Fibroblast of the aortic adventitia (primary cell): ENCODE measurements around the gene GPR39. TPM values are rescaled to one million over a fixed set of nuclear protein-coding genes. Genes with fewer than 3 reads are reported as not detected.
A peak's percentile ranks its signal among the peaks of the same experiment; 100 is the strongest.

Experiments
- DNase-seq: peaks from one replicate; pipeline ENCODE4 v3.0.0-alpha.2; 2010; ENCODE audit warnings: low read depth
- H3K4me3 ChIP-seq: 2 replicates; pipeline ENCODE4 v1.5.1; 2011; ENCODE audit warnings: low read depth, mild to moderate bottlenecking, control low read depth, low read length, moderate library complexity
- CTCF ChIP-seq: IDR thresholded peaks from 2 replicates; pipeline ENCODE4 v1.5.1; 2011; ENCODE audit warnings: mild to moderate bottlenecking, low read length, control low read depth, inconsistent platforms; ENCODE audit not compliant: insufficient read depth
- total RNA-seq: library from RNA; depleted of rRNA; stranded (reverse); fragments of >200 nt; gene quantifications from 2 replicates; pipeline ENCODE4 v1.2.3, GENCODE V29; 2012; ENCODE audit warnings: low replicate concordance

GPR39 gene
- total RNA-seq, 1 donor = 12.7 TPM

- no peak overlapping the region for H3K4me3 ChIP-seq
- no peak for TF ChIP-seq CTCF
- peak; percentile 87 for DNase-seq
Observed at GRCh38 chr2:132438691-132439090, 22.1 kb downstream of the GPR39 start.

- no peak overlapping the region for H3K4me3 ChIP-seq
- TF ChIP-seq CTCF = no peak
- DNase-seq = peak; percentile 29
Observed at GRCh38 chr2:132439703-132440398, 23.2 kb downstream of the GPR39 start.

GRCh38 chr2:132441051-132441450 lies 24.4 kb downstream of the GPR39 start:
- no peak overlapping the region for H3K4me3 ChIP-seq
- no peak for TF ChIP-seq CTCF
- DNase-seq = no peak

- no peak overlapping the region for H3K4me3 ChIP-seq
- TF ChIP-seq CTCF = no peak
- DNase-seq = no peak
Observed at GRCh38 chr2:132442278-132442677, 25.7 kb downstream of the GPR39 start.

GRCh38 chr2:132443106-132443505 lies 26.5 kb downstream of the GPR39 start:
- DNase-seq = no peak
- H3K4me3 ChIP-seq = no peak overlapping the region
- TF ChIP-seq CTCF = no peak

GRCh38 chr2:132446444-132446843 lies 29.8 kb downstream of the GPR39 start:
- no peak for TF ChIP-seq CTCF
- no peak for DNase-seq
- no peak overlapping the region for H3K4me3 ChIP-seq

GRCh38 chr2:132448331-132448730 lies 31.7 kb downstream of the GPR39 start:
- no peak for DNase-seq
- no peak for TF ChIP-seq CTCF
- H3K4me3 ChIP-seq = no peak overlapping the region
